Endothelial cell of umbilical vein (primary cell): ENCODE results near the gene TRIM39. TPM values are rescaled to one million over a fixed set of nuclear protein-coding genes. Genes with fewer than 3 reads are reported as not detected.

Experiments used
- BruUV-seq: library from RNA; stranded (reverse); fragments of 400-500 nt; replicated peaks from 2 replicates; lab custom pipeline; 2021; lab: Mats Ljungman, UMichigan
- CTCF ChIA-PET: fragments of 300-600, 350-600 bp; sonication (Branson Sonifier 250); formaldehyde crosslinking; loops from one replicate; lab custom pipeline; 2021; ENCODE audit warnings: antibody characterized with exemption, inconsistent platforms; lab: Charles Lee
- POLR2A ChIA-PET: fragments of 300-600, 350-600 bp; sonication (Branson Sonifier 250); formaldehyde crosslinking; loops from one replicate; lab custom pipeline; 2021; ENCODE audit warnings: antibody characterized with exemption, inconsistent platforms; lab: Charles Lee
- DNase-seq: peaks from one replicate; pipeline ENCODE4 v3.0.0-alpha.2; 2011; ENCODE audit warnings: low read depth, low spot score
- FAIRE-seq: peaks from 2 replicates; lab custom pipeline; 2011; peaks lifted over from hg19 to GRCh38; lab: Jason Lieb, UNC
- H2AFZ ChIP-seq: 2 replicates; pipeline ENCODE4 v1.6.0; 2012; ENCODE audit warnings: low read depth, low read length, control low read depth, inconsistent platforms
- H3K27ac ChIP-seq: 2 replicates; pipeline ENCODE4 v1.5.1; 2011; ENCODE audit warnings: low read depth, mild to moderate bottlenecking, control low read depth, low read length, moderate library complexity; ENCODE audit not compliant: insufficient read depth
- H3K27me3 ChIP-seq, 2 experiments: 2 replicates each; pipeline versions ENCODE4 v1.6.0 to v1.6.1; 2011; ENCODE audit warnings: low read length in 2 of 2, mixed read lengths in 1 of 2; ENCODE audit not compliant: control insufficient read depth in 2 of 2, insufficient read depth in 2 of 2
- H3K36me3 ChIP-seq, 2 experiments: 2 replicates in 1 of 2; 3 replicates in 1 of 2; pipeline ENCODE4 v1.5.1; 2011; ENCODE audit warnings: low read length in 2 of 2, mild to moderate bottlenecking in 1 of 2, moderate library complexity in 1 of 2; ENCODE audit not compliant: control insufficient read depth in 2 of 2, insufficient read depth in 2 of 2; ENCODE audit errors: extremely low read depth in 1 of 2
- H3K4me1 ChIP-seq: 3 replicates; pipeline ENCODE4 v1.5.1; 2011; ENCODE audit warnings: mild to moderate bottlenecking, low read length; ENCODE audit not compliant: control insufficient read depth, insufficient read depth; ENCODE audit errors: extremely low read depth
- H3K4me2 ChIP-seq: 2 replicates; pipeline ENCODE4 v1.6.1; 2011; ENCODE audit warnings: low read length, control low read depth, mixed read lengths; ENCODE audit not compliant: insufficient read depth
- H3K4me3 ChIP-seq, 3 experiments: fragments of 200-600 bp in 1 of 3; sonication (generic), shearing (Covaris generic) in 1 of 3; replicated peaks in 1 of 3; 2 replicates each; pipeline ENCODE4 v1.5.1; 2011 to 2016; ENCODE audit warnings: control low read depth in 3 of 3, low read length in 3 of 3, mild to moderate bottlenecking in 2 of 3, inconsistent platforms in 1 of 3, low read depth in 1 of 3, moderate library complexity in 1 of 3; ENCODE audit not compliant: insufficient read depth in 1 of 3
- H3K79me2 ChIP-seq: 2 replicates; pipeline ENCODE4 v1.6.0; 2012; ENCODE audit warnings: low read length, inconsistent platforms; ENCODE audit not compliant: control insufficient read depth, insufficient read depth
- H3K9ac ChIP-seq: replicated peaks from 2 replicates; pipeline ENCODE3; 2011; ENCODE audit warnings: low read length, control low read depth; ENCODE audit not compliant: insufficient read depth; ENCODE audit errors: extremely low read depth
- H3K9me1 ChIP-seq: replicated peaks from 3 replicates; pipeline ENCODE4 v1.6.0; 2011; ENCODE audit warnings: mild to moderate bottlenecking, low read length; ENCODE audit not compliant: control insufficient read depth, insufficient read depth; ENCODE audit errors: extremely low read depth
- H3K9me3 ChIP-seq: replicated peaks from 2 replicates; pipeline ENCODE4 v1.5.1; 2012; ENCODE audit warnings: low read length, inconsistent platforms; ENCODE audit not compliant: control insufficient read depth, insufficient read depth
- H4K20me1 ChIP-seq: replicated peaks from 2 replicates; pipeline ENCODE3; 2011; ENCODE audit warnings: mild to moderate bottlenecking, low read length; ENCODE audit not compliant: control insufficient read depth, insufficient read depth; ENCODE audit errors: extremely low read depth
- CTCF ChIP-seq, 2 donors: IDR thresholded peaks; 1 replicate in 1 of 2; 2 replicates in 1 of 2; pipeline ENCODE4 v1.5.1; 2011; ENCODE audit warnings: low read length in 2 of 2, mild to moderate bottlenecking in 2 of 2, moderate library complexity in 2 of 2, control low read depth in 1 of 2, inconsistent platforms in 1 of 2, low read depth in 1 of 2; ENCODE audit not compliant: insufficient read depth in 1 of 2; ENCODE audit errors: extremely low read depth in 1 of 2
- EZH2 ChIP-seq: IDR thresholded peaks from 2 replicates; pipeline ENCODE4 v1.6.1; 2012; ENCODE audit warnings: borderline replicate concordance, low read depth, mild to moderate bottlenecking, moderate library complexity, low read length, inconsistent platforms; ENCODE audit not compliant: severe bottlenecking
- FOS ChIP-seq: IDR thresholded peaks from 2 replicates; pipeline ENCODE4 v1.6.1; 2011; ENCODE audit warnings: mild to moderate bottlenecking, low read length, moderate library complexity, borderline replicate concordance; ENCODE audit not compliant: insufficient read depth
- GATA2 ChIP-seq: IDR thresholded peaks from 2 replicates; pipeline ENCODE4 v1.7.0; 2011; ENCODE audit warnings: low read depth, mild to moderate bottlenecking, moderate library complexity, mixed read lengths, low read length; ENCODE audit not compliant: insufficient read length, insufficient read depth
- JUN ChIP-seq: IDR thresholded peaks from 2 replicates; pipeline ENCODE4 v1.6.1; 2011; ENCODE audit warnings: borderline replicate concordance, low read depth; ENCODE audit not compliant: insufficient read length, insufficient read depth
- MAX ChIP-seq: IDR thresholded peaks from 2 replicates; pipeline ENCODE4 v1.6.1; 2011; ENCODE audit not compliant: insufficient read depth, insufficient read length
- MYC ChIP-seq: IDR thresholded peaks from one replicate; pipeline ENCODE4 v1.6.1; 2011; ENCODE audit warnings: mild to moderate bottlenecking, low read depth, low read length
- POLR2A ChIP-seq: IDR thresholded peaks from 2 replicates; pipeline ENCODE4 v1.6.1; 2012; ENCODE audit warnings: low read depth, mild to moderate bottlenecking, control low read depth, low read length
- POLR2AphosphoS5 ChIP-seq: IDR thresholded peaks from 2 replicates; pipeline ENCODE4 v1.6.1; 2012; ENCODE audit warnings: low read depth, mild to moderate bottlenecking, control low read depth, low read length, moderate library complexity; ENCODE audit not compliant: insufficient read depth
- dilution Hi-C: fragments of 300-500 bp; cut with MboI; formaldehyde crosslinking; loops from one replicate; pipeline ENCODE4 v1.15.0; 2019; ENCODE audit warnings: low sequenced_read_pairs; ENCODE audit not compliant: extremely low pct_ligation_motif_present
- intact Hi-C: fragments of 100-400 bp; cut with micrococcal nuclease; formaldehyde crosslinking; loops from one replicate; pipeline ENCODE4 v1.10.0; 2022
- polyA plus RNA-seq, 4 experiments: library from polyadenylated mRNA; depleted of rRNA in 3 of 4; stranded (reverse) in 3 of 4; unstranded in 1 of 4; fragments of >200 nt; gene quantifications; 2 replicates each; pipeline versions ENCODE4 v1.2.1 to v1.2.3, GENCODE V29; 2011 to 2012; ENCODE audit warnings: missing spikeins in 1 of 4
- total RNA-seq: library from RNA; stranded (reverse); gene quantifications from 2 replicates; pipeline ENCODE4 v1.2.3, GENCODE V29; 2021

The TRIM39 gene
- total and polyA plus RNA-seq, 2 donors (not counting 3 experiments of a cell fraction or from before 2014, with no cell fraction given): 5.6 to 13.1 TPM

- intact Hi-C loops: no loop called here
These were observed 14.5 kb downstream of the TRIM39 start for GRCh38 chr6:30341218-30341617.

GRCh38 chr6:30341728-30342127 is 15.0 kb downstream of the TRIM39 start:
- H3K27ac ChIP-seq: no peak overlapping the region
- no peaks in the 10 kb centered on the region for H3K79me2 ChIP-seq
- no peak overlapping the region for H3K9ac ChIP-seq
- TF ChIP-seq CTCF (IDR thresholded peaks at IDR 0.05; ENCODE audit: extremely low read depth in 1 of 2, insufficient read depth in 1 of 2, low read depth in 1 of 2, low read length in 2 of 2): no peak
- no peak for TF ChIP-seq EZH2
- no peak for TF ChIP-seq MAX
- no peak for TF ChIP-seq POLR2A
- no peak for TF ChIP-seq FOS
- TF ChIP-seq MYC: no peak
- TF ChIP-seq POLR2AphosphoS5: no peak
- TF ChIP-seq JUN: no peak
- TF ChIP-seq GATA2: no peak
- peaks cover 7% of the 10 kb centered on the region for H3K4me1 ChIP-seq
- H3K4me3 ChIP-seq: no peak overlapping the region
- H3K9me3 ChIP-seq: no peaks in the 10 kb centered on the region
- dilution Hi-C loops (no loop called here), intact Hi-C loops (no loop called here)
- H3K4me2 ChIP-seq: no peak overlapping the region
- POLR2A ChIA-PET: no interaction called here
- FAIRE-seq (no peak), DNase-seq (no peak)
- peaks cover 0 to 18% of the 10 kb centered on the region in 2 experiments for H3K36me3 ChIP-seq
- no TSS peak for BruUV-seq
- H4K20me1 ChIP-seq: no peaks in the 10 kb centered on the region
- no peak overlapping the region for H2AFZ ChIP-seq
- H3K9me1 ChIP-seq: no peaks in the 10 kb centered on the region
- no peaks in the 10 kb centered on the region for H3K27me3 ChIP-seq
- CTCF ChIA-PET: no interaction called here

More at GRCh38 chr6:30341218-30341617, 14.5 kb downstream of the TRIM39 start:
- dilution Hi-C loops: no loop called here
- POLR2A ChIA-PET: no interaction called here
- no peak overlapping the region for H3K4me3 ChIP-seq
- CTCF ChIA-PET: interaction anchor here (1.6 kb wide), 1 partner anchor 123 kb away, joined by 5 read pairs; no protein-coding TSS in a partner anchor
- H3K9me1 ChIP-seq: no peaks in the 10 kb centered on the region
- DNase-seq: no peak
- H3K27ac ChIP-seq: no peak overlapping the region
- H3K36me3 ChIP-seq: peaks cover 2 to 20% of the 10 kb centered on the region in 2 experiments
- H3K4me2 ChIP-seq: no peak overlapping the region
- H2AFZ ChIP-seq: no peak overlapping the region
- no peaks in the 10 kb centered on the region for H4K20me1 ChIP-seq
- no peaks in the 10 kb centered on the region for H3K9me3 ChIP-seq
- no peak for FAIRE-seq
- H3K79me2 ChIP-seq: no peaks in the 10 kb centered on the region
- BruUV-seq: no TSS peak
- H3K9ac ChIP-seq: no peak overlapping the region
- peaks cover 7% of the 10 kb centered on the region for H3K4me1 ChIP-seq
- H3K27me3 ChIP-seq: no peaks in the 10 kb centered on the region
- no peak for TF ChIP-seq JUN
- no peak for TF ChIP-seq EZH2
- no peak for TF ChIP-seq POLR2AphosphoS5
- TF ChIP-seq MAX: no peak
- TF ChIP-seq GATA2: no peak
- TF ChIP-seq MYC: no peak
- TF ChIP-seq POLR2A: no peak
- no peak for TF ChIP-seq FOS
